Osteoblast (primary cell): Measurements from ENCODE around the gene RASEF. TPM values are rescaled to one million over a fixed set of nuclear protein-coding genes. Genes with fewer than 3 reads are reported as not detected.

Source experiments
- DNase-seq: peaks from one replicate; pipeline ENCODE4 v3.0.0; 2011; ENCODE audit warnings: low spot score, mixed read lengths; ENCODE audit not compliant: insufficient read length; ENCODE audit errors: missing footprints
- H2AFZ ChIP-seq: 2 replicates; pipeline ENCODE4 v1.6.0; 2011; ENCODE audit warnings: mild to moderate bottlenecking, low read length
- H3K27ac ChIP-seq: 2 replicates; pipeline ENCODE4 v1.5.1; 2011; ENCODE audit warnings: mild to moderate bottlenecking, low read depth, low read length, moderate library complexity
- H3K27me3 ChIP-seq: 2 replicates; pipeline ENCODE4 v1.6.0; 2012; ENCODE audit warnings: mild to moderate bottlenecking, control low read depth, inconsistent platforms, low read length, moderate library complexity; ENCODE audit not compliant: insufficient read depth
- H3K36me3 ChIP-seq: 2 replicates; pipeline ENCODE4 v1.5.1; 2011; ENCODE audit warnings: mild to moderate bottlenecking, low read length, control low read depth, moderate library complexity; ENCODE audit not compliant: insufficient read depth
- H3K4me1 ChIP-seq: 2 replicates; pipeline ENCODE4 v1.5.1; 2011; ENCODE audit warnings: mild to moderate bottlenecking, low read length, control low read depth, moderate library complexity; ENCODE audit not compliant: insufficient read depth
- H3K4me2 ChIP-seq: 2 replicates; pipeline ENCODE4 v1.6.0; 2011; ENCODE audit warnings: mild to moderate bottlenecking, low read length; ENCODE audit not compliant: insufficient read depth
- H3K4me3 ChIP-seq: fragments of 200-600 bp; sonication (generic); 3 replicates; pipeline ENCODE4 v1.5.1; 2012; ENCODE audit warnings: mild to moderate bottlenecking, low read length, inconsistent platforms; ENCODE audit not compliant: insufficient read depth
- H3K79me2 ChIP-seq: 2 replicates; pipeline ENCODE4 v1.6.0; 2012; ENCODE audit warnings: mild to moderate bottlenecking, low read length, control low read depth, inconsistent platforms; ENCODE audit not compliant: insufficient read depth
- H3K9me3 ChIP-seq: 2 replicates; pipeline ENCODE4 v1.5.1; 2011; ENCODE audit warnings: low read depth, low read length, control low read depth
- H4K20me1 ChIP-seq: 2 replicates; pipeline ENCODE4 v1.6.0; 2012; ENCODE audit warnings: mild to moderate bottlenecking, low read length, control low read depth; ENCODE audit not compliant: insufficient read depth
- CTCF ChIP-seq: IDR thresholded peaks from 2 replicates; pipeline ENCODE4 v1.5.1; 2011; ENCODE audit warnings: mild to moderate bottlenecking, low read depth, low read length, moderate library complexity; ENCODE audit errors: extremely low read depth
- total RNA-seq: library from RNA; depleted of rRNA; stranded (reverse); fragments of >200 nt; gene quantifications from 2 replicates; pipeline ENCODE4 v1.2.3, GENCODE V29; 2012

Gene RASEF
- total RNA-seq, 1 donor = 1.4 TPM

DNA sequence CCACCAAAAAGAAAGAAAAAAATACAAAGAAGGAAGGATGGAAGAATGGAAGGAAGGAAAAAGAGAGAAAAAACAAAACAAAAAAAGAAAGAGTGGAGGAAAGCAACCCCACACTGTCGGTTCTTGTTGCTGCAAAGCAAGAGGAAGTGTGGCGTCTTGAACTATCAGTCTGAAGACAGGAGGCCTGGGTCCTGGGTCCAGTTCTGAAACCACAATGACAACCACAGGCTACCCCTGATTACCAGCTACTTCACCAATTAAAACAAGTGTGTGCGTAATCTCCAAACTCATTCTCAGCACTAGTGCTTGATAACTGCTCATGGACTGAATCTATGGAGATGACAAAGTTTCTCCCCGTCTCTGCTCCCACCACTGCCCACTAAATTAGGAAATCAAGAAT is 93.7 kb downstream of the RASEF start:
- Histone ChIP-seq H3K79me2 (no peaks in the 10 kb centered on the region), H4K20me1 (no peaks in the 10 kb centered on the region), H3K36me3 (no peaks in the 10 kb centered on the region), H3K9me3 (no peaks in the 10 kb centered on the region), H3K4me2 (no peak overlapping the region), H3K27me3 (peaks cover 7% of the 10 kb centered on the region), H3K4me3 (no peak overlapping the region), H3K4me1 (no peaks in the 10 kb centered on the region), H2AFZ (no peak overlapping the region), H3K27ac (no peak overlapping the region)
- TF ChIP-seq CTCF = no peak
- DNase-seq = no peak

DNA sequence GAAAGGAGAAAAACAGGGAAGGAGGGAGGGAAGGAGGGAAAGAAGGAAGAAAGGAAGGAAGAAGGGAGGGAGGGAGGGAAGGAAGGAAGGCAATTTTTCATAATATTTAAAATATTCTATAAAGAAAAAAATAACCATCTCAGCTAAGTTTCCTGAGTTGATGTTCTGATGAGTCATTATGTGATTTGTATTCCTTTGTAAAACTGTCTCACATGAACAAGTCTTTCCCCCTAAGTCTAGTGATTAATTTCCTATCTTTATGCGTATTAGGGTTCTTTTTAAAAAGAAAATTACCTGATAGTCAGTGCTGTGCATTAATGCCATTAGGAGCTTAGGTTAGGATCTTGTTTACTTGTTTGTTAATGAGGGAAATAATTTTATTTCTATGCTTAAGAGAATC is 94.1 kb downstream of the RASEF start:
- H3K27ac ChIP-seq = no peak overlapping the region
- no peaks in the 10 kb centered on the region for H3K4me1 ChIP-seq
- H3K9me3 ChIP-seq = no peaks in the 10 kb centered on the region
- no peaks in the 10 kb centered on the region for H3K36me3 ChIP-seq
- peaks cover 7% of the 10 kb centered on the region for H3K27me3 ChIP-seq
- no peak overlapping the region for H3K4me3 ChIP-seq
- H3K4me2 ChIP-seq = no peak overlapping the region
- no peaks in the 10 kb centered on the region for H3K79me2 ChIP-seq
- DNase-seq = no peak
- H4K20me1 ChIP-seq = no peaks in the 10 kb centered on the region
- TF ChIP-seq CTCF = no peak
- H2AFZ ChIP-seq = no peak overlapping the region

DNA sequence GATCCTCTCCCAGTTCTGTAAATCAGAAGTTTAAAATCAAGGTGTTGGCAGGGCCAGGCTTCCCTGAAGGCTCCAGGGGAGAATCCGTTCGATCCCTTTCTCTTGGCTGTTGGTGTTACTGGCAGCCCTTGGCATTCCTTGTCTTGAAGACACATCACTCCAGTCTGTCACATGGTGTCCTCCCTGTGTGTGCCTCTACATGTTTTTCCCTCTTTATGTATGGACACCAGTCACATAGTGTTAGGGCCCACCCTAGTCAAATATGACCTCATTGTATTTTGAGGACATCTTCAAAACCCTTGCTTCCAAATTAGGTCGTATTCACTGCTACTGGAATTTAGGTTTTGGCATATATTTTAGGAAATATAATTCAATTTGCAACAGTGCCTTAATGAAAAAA is 94.6 kb downstream of the RASEF start:
- Histone ChIP-seq H3K27ac (no peak overlapping the region), H3K27me3 (peaks cover 7% of the 10 kb centered on the region), H3K79me2 (no peaks in the 10 kb centered on the region), H3K4me3 (no peak overlapping the region), H3K9me3 (no peaks in the 10 kb centered on the region), H3K36me3 (no peaks in the 10 kb centered on the region), H3K4me2 (no peak overlapping the region), H2AFZ (no peak overlapping the region), H3K4me1 (no peaks in the 10 kb centered on the region), H4K20me1 (no peaks in the 10 kb centered on the region)
- TF ChIP-seq CTCF = no peak
- no peak for DNase-seq

DNA sequence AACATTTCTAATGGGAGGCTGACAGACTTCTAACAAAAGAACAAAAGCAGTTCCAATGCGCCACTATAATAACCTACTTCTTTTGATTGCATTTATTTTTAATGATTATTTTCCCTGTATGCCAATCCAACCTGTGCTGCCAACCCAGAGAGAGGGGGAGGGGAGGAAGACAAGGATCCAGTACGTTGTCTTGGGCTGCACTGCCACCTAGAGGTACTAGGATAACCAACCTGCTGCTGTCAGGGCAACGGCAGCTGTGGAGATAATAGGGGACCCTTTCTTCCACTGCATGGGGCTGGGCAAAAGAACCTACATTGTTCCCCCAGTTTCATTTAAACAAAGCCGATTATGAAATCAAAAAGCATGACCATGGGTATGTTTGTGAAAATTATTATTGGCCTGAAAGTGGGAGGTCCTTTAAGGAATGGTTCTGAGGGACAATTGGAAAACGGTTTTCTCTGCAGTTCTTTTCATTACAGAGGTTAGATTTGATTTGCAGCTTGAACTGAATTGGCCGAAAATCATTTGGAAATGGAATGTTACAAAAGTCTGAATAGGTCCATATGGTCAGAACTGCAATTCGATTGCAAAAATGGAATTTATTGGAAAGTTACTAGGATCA is 101.3 kb downstream of the RASEF start:
- DNase-seq = peak; percentile 65
- peak; percentile 92 for TF ChIP-seq CTCF
- no peak overlapping the region for H2AFZ ChIP-seq

More for the DNA sequence above, 101.3 kb downstream of the RASEF start:
- no peak overlapping the region for H3K4me3 ChIP-seq
- no peaks in the 10 kb centered on the region for H3K79me2 ChIP-seq
- H4K20me1 ChIP-seq = no peaks in the 10 kb centered on the region
- no peak overlapping the region for H3K27ac ChIP-seq
- H3K27me3 ChIP-seq = peaks cover 9% of the 10 kb centered on the region
- H3K4me2 ChIP-seq = no peak overlapping the region
- H3K4me1 ChIP-seq = no peaks in the 10 kb centered on the region
- H3K36me3 ChIP-seq = no peaks in the 10 kb centered on the region
- no peaks in the 10 kb centered on the region for H3K9me3 ChIP-seq
